GM23248 (cell line): Measurements from ENCODE around the gene FLVCR1. TPM values are rescaled to one million over a fixed set of nuclear protein-coding genes. Genes with fewer than 3 reads are reported as not detected.

ENCODE experiments used
- DNase-seq: peaks from one replicate; pipeline ENCODE4 v3.0.0-alpha.2; 2015
- H2AFZ ChIP-seq: fragments of 200-600 bp; sonication (generic); 2 replicates; pipeline ENCODE4 v1.6.1; 2016; ENCODE audit warnings: antibody characterized with exemption
- H3F3A ChIP-seq: fragments of 200-600 bp; sonication (generic); 2 replicates; pipeline ENCODE4 v1.6.1; 2016; ENCODE audit warnings: mild to moderate bottlenecking, antibody characterized with exemption, mixed run types; ENCODE audit not compliant: insufficient read depth
- H3K27ac ChIP-seq: fragments of 200-600 bp; sonication (generic); 2 replicates; pipeline ENCODE4 v1.5.1; 2016; ENCODE audit warnings: mild to moderate bottlenecking
- H3K27me3 ChIP-seq: fragments of 200-600 bp; sonication (generic); replicated peaks from 2 replicates; pipeline ENCODE4 v1.6.1; 2016; ENCODE audit warnings: mild to moderate bottlenecking; ENCODE audit not compliant: insufficient read depth
- H3K36me3 ChIP-seq: fragments of 200-600 bp; sonication (generic); 2 replicates; pipeline ENCODE4 v1.6.1; 2016; ENCODE audit warnings: low read depth, mild to moderate bottlenecking
- H3K4me1 ChIP-seq: fragments of 200-600 bp; sonication (generic); 2 replicates; pipeline ENCODE4 v1.6.1; 2016; ENCODE audit warnings: mild to moderate bottlenecking; ENCODE audit not compliant: insufficient read depth
- H3K4me2 ChIP-seq: fragments of 200-600 bp; sonication (generic); one replicate; pipeline ENCODE4 v1.6.1; 2016; ENCODE audit warnings: mild to moderate bottlenecking; ENCODE audit not compliant: unreplicated experiment
- H3K4me3 ChIP-seq: fragments of 200-600 bp; sonication (generic); 2 replicates; pipeline ENCODE4 v1.5.1; 2016; ENCODE audit warnings: mild to moderate bottlenecking
- H3K79me2 ChIP-seq: fragments of 200-600 bp; sonication (generic); 2 replicates; pipeline ENCODE4 v1.6.1; 2016; ENCODE audit warnings: mild to moderate bottlenecking; ENCODE audit not compliant: insufficient read depth
- H3K9ac ChIP-seq: fragments of 200-600 bp; sonication (generic); 2 replicates; pipeline ENCODE4 v1.6.1; 2016; ENCODE audit warnings: mild to moderate bottlenecking
- H3K9me2 ChIP-seq: fragments of 200-600 bp; sonication (generic); 2 replicates; pipeline ENCODE4 v1.6.1; 2016; ENCODE audit warnings: mixed run types, mild to moderate bottlenecking, moderate library complexity; ENCODE audit not compliant: insufficient read depth
- H3K9me3 ChIP-seq: fragments of 200-600 bp; sonication (generic); one replicate; pipeline ENCODE4 v1.6.1; 2017; ENCODE audit warnings: low read depth
- H4K20me1 ChIP-seq: fragments of 200-600 bp; sonication (generic); 2 replicates; pipeline ENCODE4 v1.6.0; 2016; ENCODE audit not compliant: insufficient read depth
- EZH2 ChIP-seq: fragments of 200-600 bp; sonication (generic); IDR thresholded peaks from 2 replicates; pipeline ENCODE4 v1.6.1; 2018; ENCODE audit warnings: antibody characterized with exemption, mild to moderate bottlenecking; ENCODE audit not compliant: insufficient read depth, poor library complexity, severe bottlenecking
- EZH2phosphoT487 ChIP-seq: fragments of 200-600 bp; sonication (generic); IDR thresholded peaks from 2 replicates; pipeline ENCODE4 v1.6.1; 2018; ENCODE audit warnings: antibody characterized with exemption, moderate library complexity, mild to moderate bottlenecking, low read depth; ENCODE audit not compliant: insufficient read depth
- WGBS, 2 experiments: methylation state at CpG; one replicate each; pipeline ENCODE4 v1.1.6; 2015 to 2017; ENCODE audit warnings: low lambda C conversion rate in 2 of 2, low coverage in 1 of 2; ENCODE audit errors: missing lambda C conversion rate in 2 of 2; 5-methylcytosine and 5-hydroxymethylcytosine counted together
- in situ Hi-C: fragments of 300-500 bp; cut with MboI; formaldehyde crosslinking; loops from 2 replicates; pipeline ENCODE4 v1.15.0; 2020
- polyA plus RNA-seq: library from polyadenylated mRNA; unstranded; fragments of >200 nt; fragmentation: Nextera tagmentation; extraction: Ambion mirVana; gene quantifications from 2 replicates; pipeline ENCODE4 v1.2.1, GENCODE V29; 2016
- small RNA-seq: library from RNA; depleted of rRNA; stranded (forward); fragments of <200 nt; gene quantifications from one replicate; pipeline ENCODE3, GENCODE V24; 2014; ENCODE audit warnings: low read depth, low replicate concordance
- total RNA-seq: library from RNA; depleted of rRNA; stranded (reverse); fragments of >200 nt; shearing (Covaris generic); gene quantifications from 2 replicates; pipeline ENCODE4 v1.2.3, GENCODE V29; 2014; rRNA removed

FLVCR1 gene
- total and polyA plus RNA-seq, 2 experiments from 2014 or later: 0.86 to 4.2 TPM

DNA sequence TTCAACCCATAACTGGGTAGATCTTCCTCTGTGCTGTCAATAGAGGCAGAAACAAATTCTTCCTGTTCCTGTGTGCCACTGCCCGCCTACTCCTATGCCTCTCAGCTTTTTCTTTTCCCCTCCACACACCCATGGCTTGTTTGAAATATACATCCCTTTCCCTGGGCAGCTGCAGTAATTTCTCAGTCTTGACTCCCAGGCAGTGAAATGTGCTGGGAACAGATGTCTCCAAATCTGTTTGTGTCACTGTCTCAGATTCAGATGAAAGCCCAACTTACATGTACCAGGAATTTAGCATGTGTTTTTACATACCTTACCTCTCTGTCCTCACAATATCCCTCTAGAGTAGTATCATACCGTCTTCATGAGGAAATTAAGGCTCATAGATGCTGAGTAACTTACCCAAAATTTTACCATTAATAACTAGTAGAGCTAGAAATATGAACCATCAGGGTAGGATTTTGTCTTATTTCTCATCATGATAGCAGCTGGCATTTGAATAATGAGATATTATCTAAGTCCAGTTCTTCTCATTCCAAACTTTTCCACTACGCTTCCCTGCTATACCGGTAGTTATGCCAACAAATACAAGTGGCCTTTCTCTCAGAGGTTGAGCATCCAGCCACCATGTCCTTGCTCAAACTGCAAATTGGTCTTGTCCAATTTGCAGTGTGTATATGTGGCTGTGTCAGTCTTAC, 87.5 kb downstream of the FLVCR1 start:
- 66 to 72% methylated on average over 4 of the region's 4 CpGs for WGBS, 2 experiments
- no peak overlapping the region for H3K4me3 ChIP-seq
- no peak overlapping the region for H3K9ac ChIP-seq
- H3K9me2 ChIP-seq: no peaks in the 10 kb centered on the region
- no peak overlapping the region for H3K27ac ChIP-seq
- no peaks in the 10 kb centered on the region for H3K4me1 ChIP-seq
- in situ Hi-C loops: no loop called here
- H4K20me1 ChIP-seq: no peaks in the 10 kb centered on the region
- H3K9me3 ChIP-seq: no peaks in the 10 kb centered on the region
- DNase-seq: no peak
- H3K79me2 ChIP-seq: no peaks in the 10 kb centered on the region
- no peak overlapping the region for H3K4me2 ChIP-seq
- H3K36me3 ChIP-seq: no peaks in the 10 kb centered on the region
- TF ChIP-seq EZH2phosphoT487: no peak
- TF ChIP-seq EZH2: no peak
- H3K27me3 ChIP-seq: peaks cover 30% of the 10 kb centered on the region
- H2AFZ ChIP-seq: no peak overlapping the region
- H3F3A ChIP-seq: no peaks in the 10 kb centered on the region

DNA sequence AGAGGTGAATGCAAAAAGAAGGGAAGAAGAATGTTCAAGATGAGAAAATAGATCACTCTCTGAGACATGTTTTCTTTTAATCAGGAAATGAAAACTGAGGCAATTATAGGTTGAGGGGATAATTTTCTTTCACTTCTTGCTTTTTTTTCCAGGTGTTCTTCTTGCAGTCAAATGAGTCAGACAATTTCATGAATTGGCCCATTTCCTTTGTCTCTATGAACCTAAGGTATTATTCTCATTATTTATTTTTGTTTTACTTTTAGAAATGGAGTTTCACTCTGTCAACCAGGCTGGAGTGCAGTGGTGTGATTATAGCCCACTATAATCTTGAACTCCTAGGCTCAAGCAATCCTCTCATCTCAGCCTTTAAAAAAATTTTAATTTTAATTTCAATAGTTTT, 88.8 kb downstream of the FLVCR1 start:
- TF ChIP-seq EZH2phosphoT487: no peak
- no peak for TF ChIP-seq EZH2
- DNase-seq: no peak
- H2AFZ ChIP-seq: no peak overlapping the region

More for the DNA sequence above, 88.8 kb downstream of the FLVCR1 start:
- Histone ChIP-seq H3K9ac (no peak overlapping the region), H3K4me3 (no peak overlapping the region), H3F3A (no peaks in the 10 kb centered on the region), H4K20me1 (no peaks in the 10 kb centered on the region), H3K27ac (no peak overlapping the region), H3K27me3 (peaks cover 39% of the 10 kb centered on the region), H3K9me3 (no peaks in the 10 kb centered on the region), H3K9me2 (no peaks in the 10 kb centered on the region), H3K4me1 (0 out of 2 replicates have a peak, but pooled peaks cover 3% of the 10 kb centered on the region), H3K4me2 (no peak overlapping the region), H3K36me3 (no peaks in the 10 kb centered on the region), H3K79me2 (no peaks in the 10 kb centered on the region)
- in situ Hi-C loops: no loop called here

Small RNAs within 50 kb of the gene (small RNA-seq; reads per million reads assigned to genes)
- not detected for gene AC104333.1
- not detected for gene AC104333.2

Other genes with a start within 250 kb of the FLVCR1 start
- 0.86 and 4.9 TPM in 2 replicates for gene ATF3, start 249.5 kb upstream of the FLVCR1 start, total RNA-seq
- 1.5 and 1.7 TPM in 2 replicates for gene ATF3, start 249.5 kb upstream of the FLVCR1 start, polyA plus RNA-seq
- gene BATF3, start 158.4 kb upstream of the FLVCR1 start, total RNA-seq: 0.86 and 1.4 TPM in 2 replicates
- gene BATF3, start 158.4 kb upstream of the FLVCR1 start, polyA plus RNA-seq: 0.46 and 0.60 TPM in 2 replicates
- 30.7 and 34.9 TPM in 2 replicates for gene NSL1, start 66.5 kb upstream of the FLVCR1 start, total RNA-seq
- gene NSL1, start 66.5 kb upstream of the FLVCR1 start, polyA plus RNA-seq: 32.0 and 38.0 TPM in 2 replicates
- gene TATDN3, start 66.4 kb upstream of the FLVCR1 start, total RNA-seq: 12.4 and 14.8 TPM in 2 replicates
- gene TATDN3, start 66.4 kb upstream of the FLVCR1 start, polyA plus RNA-seq: 14.9 and 18.9 TPM in 2 replicates
- gene SPATA45, start 10.6 kb upstream of the FLVCR1 start, total RNA-seq: not detected in 2 replicates
- gene SPATA45, start 10.6 kb upstream of the FLVCR1 start, polyA plus RNA-seq: not detected in 2 replicates
- gene VASH2, start 92.3 kb downstream of the FLVCR1 start, total RNA-seq: not detected in 2 replicates
- gene VASH2, start 92.3 kb downstream of the FLVCR1 start, polyA plus RNA-seq: 0.06 and 0.19 TPM in 2 replicates
- 28.5 and 39.2 TPM in 2 replicates for gene ANGEL2, start 157.6 kb downstream of the FLVCR1 start, total RNA-seq
- 19.7 and 22.5 TPM in 2 replicates for gene ANGEL2, start 157.6 kb downstream of the FLVCR1 start, polyA plus RNA-seq
- gene RPS6KC1, start 193.0 kb downstream of the FLVCR1 start, total RNA-seq: 16.4 and 27.2 TPM in 2 replicates
- gene RPS6KC1, start 193.0 kb downstream of the FLVCR1 start, polyA plus RNA-seq: 16.8 and 18.9 TPM in 2 replicates